Activated naive CD8-positive, alpha-beta T cell treated with anti-CD3 and anti-CD28 coated beads, Interleukin-2, amount 10 ng/mL, durations not matched to agents 7 days and 5 days (primary cell): ENCODE measurements around the gene KLC3. TPM values are rescaled to one million over a fixed set of nuclear protein-coding genes. Genes with fewer than 3 reads are reported as not detected.
"Not testable (repeated sequence)": the region's sequence is repeated elsewhere in the genome, so short reads cannot be mapped to it uniquely, and the experiment has no call there.

Experiments
- ATAC-seq: fragments of 150-1000 bp; cut with Tn5 transposase; one replicate; pipeline ENCODE4 v1.10.0; 2021; ENCODE audit warnings: low read depth, moderate library complexity
- POLR2A ChIA-PET: fragments of 350-600 bp; sonication (Branson Sonifier 250); formaldehyde crosslinking; loops from one replicate; lab custom pipeline; 2021; ENCODE audit warnings: antibody characterized with exemption; lab: Charles Lee
- DNase-seq: peaks from one replicate; pipeline ENCODE4 v3.0.0; 2021
- H3K27ac Mint-ChIP-seq: one replicate; pipeline ENCODE4 v1.8.0; 2022; ENCODE audit warnings: mild to moderate bottlenecking, mixed read lengths
- H3K27me3 Mint-ChIP-seq: one replicate; pipeline ENCODE4 v1.8.0; 2022; ENCODE audit warnings: mild to moderate bottlenecking, moderate library complexity, mixed read lengths
- H3K36me3 Mint-ChIP-seq: one replicate; pipeline ENCODE4 v1.8.0; 2021; ENCODE audit warnings: mild to moderate bottlenecking, mixed read lengths
- H3K4me1 Mint-ChIP-seq: one replicate; pipeline ENCODE4 v1.8.0; 2021; ENCODE audit warnings: mixed read lengths
- H3K4me3 Mint-ChIP-seq: one replicate; pipeline ENCODE4 v1.8.0; 2022; ENCODE audit warnings: mild to moderate bottlenecking, moderate library complexity, mixed read lengths
- H3K9me3 Mint-ChIP-seq: one replicate; pipeline ENCODE4 v1.8.0; 2021; ENCODE audit warnings: mixed read lengths
- total RNA-seq, 2 experiments: library from RNA; stranded (reverse); gene quantifications; one replicate each; pipeline ENCODE4 v1.2.3, GENCODE V29; 2021

The KLC3 gene
- total RNA-seq, 2 experiments from 2014 or later = not detected

GRCh38 chr19:45305421-45305820 lies 35.1 kb upstream of the KLC3 start:
- Mint-ChIP-seq H3K9me3 (no peaks in the 10 kb centered on the region), H3K36me3 (no peaks in the 10 kb centered on the region), H3K4me1 (no peaks in the 10 kb centered on the region), H3K4me3 (no peak overlapping the region), H3K27ac (no peak overlapping the region), H3K27me3 (no peaks in the 10 kb centered on the region)
- ATAC-seq (no peak), DNase-seq (no peak)
- POLR2A ChIA-PET = no interaction called here

- Mint-ChIP-seq H3K4me3 (no peak overlapping the region), H3K36me3 (no peaks in the 10 kb centered on the region), H3K27ac (no peak overlapping the region), H3K9me3 (no peaks in the 10 kb centered on the region), H3K27me3 (no peaks in the 10 kb centered on the region), H3K4me1 (no peaks in the 10 kb centered on the region)
- POLR2A ChIA-PET = no interaction called here
- DNase-seq = no peak
- ATAC-seq = no peak
Measured at GRCh38 chr19:45306040-45306439, 34.5 kb upstream of the KLC3 start.

- Mint-ChIP-seq H3K27me3 (no peaks in the 10 kb centered on the region), H3K4me3 (no peak overlapping the region), H3K4me1 (peaks cover 2% of the 10 kb centered on the region), H3K36me3 (no peaks in the 10 kb centered on the region), H3K27ac (no peak overlapping the region), H3K9me3 (no peaks in the 10 kb centered on the region)
- no peak for DNase-seq
- POLR2A ChIA-PET = interaction anchor here (0.6 kb wide), 1 partner anchor 41 kb away, joined by 5 read pairs; no protein-coding TSS in a partner anchor
- no peak for ATAC-seq
Measured at GRCh38 chr19:45306518-45307027, 34.0 kb upstream of the KLC3 start.

GRCh38 chr19:45307361-45307760 lies 33.2 kb upstream of the KLC3 start:
- Mint-ChIP-seq H3K27me3 (peaks cover 2% of the 10 kb centered on the region), H3K36me3 (no peaks in the 10 kb centered on the region), H3K27ac (no peak overlapping the region), H3K4me3 (no peak overlapping the region), H3K4me1 (peaks cover 2% of the 10 kb centered on the region), H3K9me3 (no peaks in the 10 kb centered on the region)
- POLR2A ChIA-PET = interaction anchor here (0.6 kb wide), 1 partner anchor 40 kb away, joined by 5 read pairs; no protein-coding TSS in a partner anchor
- ATAC-seq = no peak
- no peak for DNase-seq

- not testable (repeated sequence) for H3K36me3 Mint-ChIP-seq, DNase-seq, H3K4me1 Mint-ChIP-seq, H3K27me3 Mint-ChIP-seq, H3K4me3 Mint-ChIP-seq, H3K9me3 Mint-ChIP-seq, ATAC-seq, H3K27ac Mint-ChIP-seq
- POLR2A ChIA-PET = interaction anchor here (0.7 kb wide), 1 partner anchor 506 kb away, joined by 4 read pairs; no protein-coding TSS in a partner anchor
Measured at GRCh38 chr19:45309322-45309721, 31.2 kb upstream of the KLC3 start.

GRCh38 chr19:45311621-45312020 lies 28.9 kb upstream of the KLC3 start:
- Mint-ChIP-seq H3K27ac (no peak overlapping the region), H3K36me3 (no peaks in the 10 kb centered on the region), H3K4me3 (no peak overlapping the region), H3K27me3 (peaks cover 22% of the 10 kb centered on the region), H3K9me3 (no peaks in the 10 kb centered on the region), H3K4me1 (peaks cover 2% of the 10 kb centered on the region)
- DNase-seq = no peak
- POLR2A ChIA-PET = no interaction called here
- ATAC-seq = no peak

DNA sequence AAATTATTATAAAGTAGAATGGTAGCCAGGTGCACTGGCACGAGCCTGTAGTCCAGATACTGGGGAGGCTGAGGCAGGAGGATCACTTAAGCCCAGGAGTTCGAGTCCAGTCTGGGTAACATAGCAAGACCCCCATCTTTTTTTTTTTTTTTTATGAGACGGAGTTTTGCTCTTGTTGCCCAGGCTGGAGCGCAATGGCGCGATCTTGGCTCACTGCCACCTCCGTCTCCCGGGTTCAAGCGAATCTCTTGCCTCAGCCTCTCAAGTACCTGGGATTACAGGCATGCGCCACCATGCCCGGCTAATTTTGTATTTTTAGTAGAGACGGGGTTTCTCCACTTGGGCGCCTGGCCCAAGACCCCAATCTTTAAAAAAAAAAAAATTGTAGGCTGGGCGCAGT lies 28.3 kb upstream of the KLC3 start:
- H3K36me3 Mint-ChIP-seq, H3K4me1 Mint-ChIP-seq, H3K27ac Mint-ChIP-seq, H3K9me3 Mint-ChIP-seq, POLR2A ChIA-PET, DNase-seq, ATAC-seq, H3K4me3 Mint-ChIP-seq: not testable (repeated sequence)
- peaks cover 27% of the 10 kb centered on the region for H3K27me3 Mint-ChIP-seq

GRCh38 chr19:45314708-45315245 lies 25.8 kb upstream of the KLC3 start:
- Mint-ChIP-seq H3K27me3 (peaks cover 34% of the 10 kb centered on the region), H3K9me3 (no peaks in the 10 kb centered on the region), H3K4me3 (no peak overlapping the region), H3K36me3 (no peaks in the 10 kb centered on the region), H3K27ac (no peak overlapping the region), H3K4me1 (peaks cover 2% of the 10 kb centered on the region)
- ATAC-seq (no peak), DNase-seq (no peak)
- POLR2A ChIA-PET = no interaction called here

- Mint-ChIP-seq H3K27ac (no peak overlapping the region), H3K4me1 (peaks cover 2% of the 10 kb centered on the region), H3K27me3 (peaks cover 34% of the 10 kb centered on the region), H3K9me3 (no peaks in the 10 kb centered on the region), H3K4me3 (no peak overlapping the region), H3K36me3 (no peaks in the 10 kb centered on the region)
- DNase-seq = no peak
- POLR2A ChIA-PET = no interaction called here
- ATAC-seq = no peak
Measured at GRCh38 chr19:45315304-45315703, 25.2 kb upstream of the KLC3 start.

DNA sequence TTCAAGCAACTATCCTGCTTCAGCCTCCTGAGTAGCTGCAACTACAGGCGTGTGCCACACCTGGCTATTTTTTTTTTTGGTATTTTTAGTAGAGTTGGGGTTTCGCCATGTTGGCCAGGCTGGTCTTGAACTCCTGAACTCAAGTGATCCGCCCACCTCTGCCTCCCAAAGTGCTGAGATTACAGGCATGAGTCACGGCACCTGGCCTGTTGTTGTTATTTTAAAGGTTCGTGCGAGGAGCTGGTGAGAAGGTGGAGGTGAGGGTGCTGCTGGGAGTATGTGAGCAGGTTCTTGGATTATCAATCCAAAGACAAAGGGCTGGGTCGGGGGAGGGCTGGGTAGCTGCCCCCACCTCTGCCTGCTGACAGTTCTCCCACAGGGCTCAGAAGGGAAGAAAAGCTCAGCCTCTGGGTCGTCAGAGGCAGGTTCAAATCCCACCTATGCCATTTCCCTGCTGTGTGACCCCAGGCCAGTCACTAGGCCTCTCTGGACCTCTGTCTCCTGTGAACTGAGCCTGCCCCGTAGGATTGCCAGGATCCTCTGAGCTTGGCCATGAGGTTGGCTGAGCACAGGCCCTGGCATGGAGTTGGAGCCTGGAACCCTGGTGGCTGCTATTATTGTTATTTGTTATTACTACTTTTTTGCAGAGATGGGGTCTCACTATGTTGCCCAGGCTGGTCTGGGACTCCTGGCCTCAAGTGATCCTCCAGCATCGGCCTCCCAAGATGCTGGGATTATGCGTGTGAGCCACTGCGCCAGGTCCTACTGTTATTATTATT lies 19.4 kb upstream of the KLC3 start:
- no peak for ATAC-seq
- Mint-ChIP-seq H3K27ac (no peak overlapping the region), H3K4me3 (no peak overlapping the region), H3K27me3 (peaks cover 44% of the 10 kb centered on the region), H3K4me1 (peaks cover under 1% of the 10 kb centered on the region), H3K36me3 (no peaks in the 10 kb centered on the region), H3K9me3 (no peaks in the 10 kb centered on the region)
- POLR2A ChIA-PET = no interaction called here
- no peak for DNase-seq

DNA sequence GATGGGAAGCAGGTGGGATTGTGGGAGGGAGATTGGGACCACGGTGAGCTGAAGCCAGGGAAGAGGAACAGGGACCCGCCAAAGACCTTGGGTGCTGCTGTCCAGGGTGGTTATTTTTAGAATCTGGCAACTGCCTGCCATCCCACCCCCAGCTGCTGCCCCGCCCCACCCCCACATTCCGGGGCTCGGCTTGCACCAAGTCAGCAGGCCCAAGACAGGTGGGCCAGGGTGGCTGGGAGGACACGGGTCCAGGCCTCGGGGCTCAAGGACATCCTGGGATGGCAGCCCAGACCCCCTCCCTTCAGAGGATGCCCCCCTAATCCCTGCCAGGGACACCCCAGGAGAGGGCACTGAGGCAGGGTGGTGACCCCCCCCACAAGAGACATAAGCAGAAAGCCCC lies 18.7 kb upstream of the KLC3 start:
- Mint-ChIP-seq H3K4me1 (peaks cover 5% of the 10 kb centered on the region), H3K27ac (no peak overlapping the region), H3K27me3 (peaks cover 41% of the 10 kb centered on the region), H3K4me3 (no peak overlapping the region), H3K9me3 (no peaks in the 10 kb centered on the region), H3K36me3 (no peaks in the 10 kb centered on the region)
- ATAC-seq (no peak), DNase-seq (no peak)
- POLR2A ChIA-PET = no interaction called here

GRCh38 chr19:45322311-45322710 lies 18.2 kb upstream of the KLC3 start:
- H3K36me3 Mint-ChIP-seq = no peaks in the 10 kb centered on the region
- no peak overlapping the region for H3K27ac Mint-ChIP-seq
- ATAC-seq = no peak
- no peaks in the 10 kb centered on the region for H3K9me3 Mint-ChIP-seq
- POLR2A ChIA-PET = no interaction called here
- DNase-seq = no peak
- H3K27me3 Mint-ChIP-seq = peaks cover 38% of the 10 kb centered on the region
- no peak overlapping the region for H3K4me3 Mint-ChIP-seq
- H3K4me1 Mint-ChIP-seq = peaks cover 5% of the 10 kb centered on the region

- ATAC-seq (no peak), DNase-seq (no peak)
- peaks cover 5% of the 10 kb centered on the region for H3K4me1 Mint-ChIP-seq
- POLR2A ChIA-PET = no interaction called here
- H3K36me3 Mint-ChIP-seq = no peaks in the 10 kb centered on the region
- no peak within 1 kb of the TSS for H3K27ac Mint-ChIP-seq
- peaks cover 37% of the 10 kb centered on the region for H3K27me3 Mint-ChIP-seq
- H3K4me3 Mint-ChIP-seq = no peak within 1 kb of the TSS
- H3K9me3 Mint-ChIP-seq = no peaks in the 10 kb centered on the region
Measured at GRCh38 chr19:45322744-45323281, 17.7 kb upstream of the KLC3 start, which contains the start of gene CKM. Gene CKM (minus strand): TSS chr19:45322875. CDS start chr19:45319713, 3,162 bp downstream.

DNA sequence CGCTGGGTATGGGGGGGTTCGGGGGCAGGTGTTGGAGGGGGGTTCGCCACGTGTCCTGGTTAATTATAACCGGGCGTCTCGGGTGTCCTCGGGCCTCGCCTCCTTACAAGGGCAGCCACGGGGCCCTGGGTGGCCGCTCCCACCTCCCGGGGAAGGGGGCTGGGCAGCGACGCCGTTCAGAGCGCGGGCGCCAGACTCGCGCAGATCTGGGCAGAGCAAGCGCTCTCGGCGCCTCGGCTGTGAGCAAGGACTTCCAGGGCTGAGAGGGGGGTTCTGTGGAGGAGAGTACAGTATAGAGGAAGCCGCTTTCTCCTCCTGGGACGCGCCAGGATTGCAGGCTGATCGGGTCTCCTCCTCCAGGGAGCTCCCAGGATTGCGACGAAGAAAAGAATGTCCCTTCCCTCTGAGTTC lies 16.9 kb upstream of the KLC3 start:
- DNase-seq (no peak), ATAC-seq (no peak)
- Mint-ChIP-seq H3K4me1 (peaks cover 5% of the 10 kb centered on the region), H3K9me3 (no peaks in the 10 kb centered on the region), H3K36me3 (no peaks in the 10 kb centered on the region), H3K4me3 (no peak overlapping the region), H3K27ac (no peak overlapping the region), H3K27me3 (peaks cover 38% of the 10 kb centered on the region)
- POLR2A ChIA-PET = no interaction called here
